Epithelial cell of umbilical artery (primary cell): ENCODE data around the gene NUDT8. TPM values are rescaled to one million over a fixed set of nuclear protein-coding genes. Genes with fewer than 3 reads are reported as not detected.

Source experiments
- total RNA-seq: library from RNA; depleted of rRNA; stranded (reverse); fragments of >200 nt; gene quantifications from 2 replicates; pipeline ENCODE4 v1.2.3, GENCODE V29; 2014

The NUDT8 gene, protein sequence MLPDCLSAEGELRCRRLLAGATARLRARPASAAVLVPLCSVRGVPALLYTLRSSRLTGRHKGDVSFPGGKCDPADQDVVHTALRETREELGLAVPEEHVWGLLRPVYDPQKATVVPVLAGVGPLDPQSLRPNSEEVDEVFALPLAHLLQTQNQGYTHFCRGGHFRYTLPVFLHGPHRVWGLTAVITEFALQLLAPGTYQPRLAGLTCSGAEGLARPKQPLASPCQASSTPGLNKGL
- 12.8 and 19.5 TPM in 2 replicates for total RNA-seq

DNA sequence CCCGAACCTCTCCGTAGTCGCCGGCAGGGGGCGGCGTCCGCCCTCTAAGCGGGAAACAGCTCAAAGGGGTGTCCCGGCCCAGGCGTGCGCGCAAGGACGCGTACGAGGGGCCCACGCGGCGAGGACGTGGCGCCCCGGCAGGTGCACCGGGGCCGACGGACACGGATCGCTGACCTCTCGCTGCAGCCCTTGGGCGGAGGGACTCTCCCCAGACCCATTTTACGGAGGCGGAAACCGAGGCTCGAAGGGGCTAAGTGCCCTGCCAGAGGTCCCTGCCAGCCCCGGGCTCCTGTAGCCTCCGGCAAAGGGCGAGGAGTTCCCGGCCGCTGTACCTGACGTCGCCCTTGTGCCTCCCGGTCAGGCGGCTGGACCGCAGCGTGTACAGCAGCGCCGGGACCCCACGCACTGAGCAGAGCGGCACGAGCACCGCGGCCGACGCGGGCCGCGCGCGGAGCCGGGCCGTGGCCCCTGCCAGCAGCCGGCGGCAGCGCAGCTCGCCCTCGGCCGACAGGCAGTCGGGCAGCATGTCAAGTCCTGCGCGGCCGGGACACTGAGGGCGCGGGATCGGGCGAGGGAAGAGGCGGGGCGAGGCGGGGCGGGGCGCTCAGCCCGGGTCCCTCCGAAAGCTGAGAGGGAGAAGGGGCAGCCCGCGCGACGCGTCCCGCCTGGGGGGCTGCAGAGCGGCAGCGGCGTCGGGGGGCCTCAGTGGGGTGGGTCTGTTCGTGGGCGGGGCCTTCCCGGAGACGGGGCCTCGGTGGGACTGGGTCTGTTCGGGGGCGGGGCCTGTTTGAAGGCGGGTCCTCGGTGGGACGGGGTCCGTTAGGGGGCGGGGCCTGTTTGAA is at the start of gene NUDT8:
Gene NUDT8 (minus strand): TSS at position 552 of the 842 bp plus-strand sequence. CDS start 26 bp downstream, at position 526.

DNA sequence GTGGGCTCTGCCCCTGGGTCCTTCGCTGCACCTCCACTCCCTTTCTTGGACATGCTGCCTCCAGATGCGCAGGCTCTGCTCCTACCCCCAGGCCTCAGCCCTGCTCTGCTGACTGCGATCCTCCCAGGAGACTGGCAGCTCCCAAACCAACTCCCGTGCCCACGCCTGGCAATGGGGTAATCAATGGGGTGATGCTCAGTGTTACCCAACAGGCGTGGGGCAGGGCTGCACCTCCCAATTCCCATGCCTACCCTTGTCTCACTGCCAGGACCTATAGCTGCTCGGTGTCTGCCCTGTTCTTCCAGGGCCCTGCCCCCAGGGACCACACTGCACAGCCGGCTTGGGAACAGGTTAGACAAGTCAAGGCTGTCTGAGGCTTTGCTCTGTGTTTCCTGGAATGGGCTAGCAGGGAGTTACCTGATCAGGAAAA is 44.7 kb upstream of the NUDT8 start, which contains the start of gene ALDH3B2:
Gene ALDH3B2 (minus strand): TSS at position 182 of the 430 bp plus-strand sequence. CDS start 7,688 bp downstream, outside the sequence.

DNA sequence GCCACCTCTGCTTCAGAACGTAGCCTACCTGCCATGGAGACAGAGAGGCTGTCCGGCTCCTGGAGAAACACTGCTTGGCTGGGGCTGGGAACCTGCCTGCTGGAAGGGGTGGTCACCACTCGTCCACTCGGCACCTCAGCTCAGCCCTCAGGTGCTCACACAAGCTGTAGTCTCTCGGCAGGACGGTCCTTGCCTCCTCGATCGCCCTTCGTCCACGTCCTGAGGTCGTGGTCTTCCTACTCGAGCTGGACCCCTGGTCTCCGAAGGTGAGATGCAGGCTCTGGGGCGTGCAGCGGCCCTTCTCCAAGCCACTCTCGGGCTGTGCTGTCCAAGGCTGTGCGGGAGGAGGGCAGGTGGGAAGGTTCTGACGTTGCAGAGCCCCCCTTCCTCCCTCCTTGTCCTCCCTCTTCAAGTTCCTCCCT is 9.7 kb upstream of the NUDT8 start, which contains the start of gene TBX10:
Gene TBX10 (minus strand): TSS at position 326 of the 422 bp plus-strand sequence. CDS start 291 bp downstream, at position 35.

DNA sequence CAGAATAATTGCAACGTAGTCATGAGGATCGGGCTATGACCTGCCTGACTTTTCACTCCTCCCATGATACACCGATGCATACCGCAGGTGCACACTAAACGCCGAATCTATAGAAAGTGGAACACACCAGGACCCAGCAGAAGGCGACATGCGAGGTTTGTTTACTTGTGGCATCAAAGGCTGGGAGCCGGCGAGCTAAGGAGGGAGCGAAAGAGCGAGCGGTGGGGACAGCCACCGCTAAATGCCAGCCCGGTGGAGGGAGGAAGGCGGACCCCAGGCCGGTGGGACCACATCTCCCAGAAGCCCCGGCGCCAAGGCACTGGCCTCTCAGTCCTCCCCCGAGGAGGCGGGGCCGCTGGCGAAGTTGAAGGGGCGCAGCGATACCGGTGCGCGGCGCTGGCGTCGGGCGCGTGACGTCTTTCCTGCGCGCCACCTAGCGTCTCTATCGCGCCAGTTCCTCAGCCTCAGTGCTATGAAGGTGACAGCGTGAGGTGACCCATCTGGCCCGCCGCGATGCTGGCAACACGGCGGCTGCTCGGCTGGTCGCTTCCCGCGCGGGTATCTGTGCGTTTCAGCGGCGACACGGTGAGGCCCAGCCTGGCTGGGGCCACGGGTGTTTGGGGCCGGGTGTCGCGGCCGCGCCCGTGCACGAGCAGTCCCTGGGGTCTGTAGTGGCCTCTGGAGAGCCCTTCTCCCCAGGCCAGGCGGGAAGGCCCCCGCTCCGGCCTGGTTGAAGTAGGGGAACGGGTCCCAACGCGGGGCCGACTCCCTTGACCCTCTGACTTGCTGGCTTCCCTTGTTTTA is 23.0 kb downstream of the NUDT8 start, which contains the start of gene NDUFV1:
Gene NDUFV1 (plus strand): TSS at position 445 of the 804 bp plus-strand sequence. CDS start 69 bp downstream, at position 514.

DNA sequence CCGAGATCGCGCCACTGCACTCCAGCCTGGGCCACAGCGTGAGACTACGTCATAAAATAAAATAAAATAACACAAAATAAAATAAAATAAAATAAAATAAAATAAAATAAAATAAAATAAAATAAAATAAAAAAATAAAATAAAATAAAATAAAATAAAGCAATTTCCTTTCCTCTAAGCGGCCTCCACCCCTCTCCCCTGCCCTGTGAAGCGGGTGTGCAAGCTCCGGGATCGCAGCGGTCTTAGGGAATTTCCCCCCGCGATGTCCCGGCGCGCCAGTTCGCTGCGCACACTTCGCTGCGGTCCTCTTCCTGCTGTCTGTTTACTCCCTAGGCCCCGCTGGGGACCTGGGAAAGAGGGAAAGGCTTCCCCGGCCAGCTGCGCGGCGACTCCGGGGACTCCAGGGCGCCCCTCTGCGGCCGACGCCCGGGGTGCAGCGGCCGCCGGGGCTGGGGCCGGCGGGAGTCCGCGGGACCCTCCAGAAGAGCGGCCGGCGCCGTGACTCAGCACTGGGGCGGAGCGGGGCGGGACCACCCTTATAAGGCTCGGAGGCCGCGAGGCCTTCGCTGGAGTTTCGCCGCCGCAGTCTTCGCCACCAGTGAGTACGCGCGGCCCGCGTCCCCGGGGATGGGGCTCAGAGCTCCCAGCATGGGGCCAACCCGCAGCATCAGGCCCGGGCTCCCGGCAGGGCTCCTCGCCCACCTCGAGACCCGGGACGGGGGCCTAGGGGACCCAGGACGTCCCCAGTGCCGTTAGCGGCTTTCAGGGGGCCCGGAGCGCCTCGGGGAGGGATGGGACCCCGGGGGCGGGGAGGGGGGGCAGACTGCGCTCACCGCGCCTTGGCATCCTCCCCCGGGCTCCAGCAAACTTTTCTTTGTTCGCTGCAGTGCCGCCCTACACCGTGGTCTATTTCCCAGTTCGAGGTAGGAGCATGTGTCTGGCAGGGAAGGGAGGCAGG is 46.2 kb downstream of the NUDT8 start, which contains the start of gene GSTP1:
Gene GSTP1 (plus strand): TSS at position 566 of the 958 bp plus-strand sequence. CDS start 32 bp downstream, at position 598.

Other genes with a start within 250 kb of the NUDT8 start
- 5.2 TPM in 2 replicates for gene RAD9A, start 238.0 kb downstream of the NUDT8 start, total RNA-seq
- 250 and 273 TPM in 2 replicates for gene PPP1CA, start 228.1 kb downstream of the NUDT8 start, total RNA-seq
- not detected in 2 replicates for gene TBC1D10C, start 225.9 kb downstream of the NUDT8 start, total RNA-seq
- 0.15 and 0.32 TPM in 2 replicates for gene CARNS1, start 214.3 kb downstream of the NUDT8 start, total RNA-seq
- 43.2 and 52.9 TPM in 2 replicates for gene RPS6KB2, start 201.4 kb downstream of the NUDT8 start, total RNA-seq
- gene PTPRCAP, start 192.3 kb downstream of the NUDT8 start, total RNA-seq: 0.30 and 0.97 TPM in 2 replicates
- gene CORO1B, start 186.5 kb downstream of the NUDT8 start, total RNA-seq: 132 and 167 TPM in 2 replicates
- not detected in 2 replicates for gene GPR152, start 177.2 kb downstream of the NUDT8 start, total RNA-seq
- 0.65 and 1.4 TPM in 2 replicates for gene CABP4, start 174.6 kb downstream of the NUDT8 start, total RNA-seq
- 22.4 and 33.3 TPM in 2 replicates for gene TMEM134, start 160.7 kb downstream of the NUDT8 start, total RNA-seq
- 80.1 and 97.4 TPM in 2 replicates for gene AIP, start 146.9 kb downstream of the NUDT8 start, total RNA-seq
- gene PITPNM1, start 124.6 kb downstream of the NUDT8 start, total RNA-seq: 14.3 and 16.9 TPM in 2 replicates
- gene CDK2AP2, start 121.8 kb downstream of the NUDT8 start, total RNA-seq: 12.8 and 23.1 TPM in 2 replicates
- not detected in 2 replicates for gene CABP2, start 106.5 kb downstream of the NUDT8 start, total RNA-seq
- gene GSTP1, start 46.1 kb downstream of the NUDT8 start, total RNA-seq: 647 and 1,635 TPM in 2 replicates
- 235 and 247 TPM in 2 replicates for gene NDUFV1, start 23.0 kb downstream of the NUDT8 start, total RNA-seq
- gene TBX10, start 9.8 kb upstream of the NUDT8 start, total RNA-seq: not detected in 2 replicates
- not detected in 2 replicates for gene ACY3, start 20.8 kb upstream of the NUDT8 start, total RNA-seq
- gene ALDH3B2, start 44.7 kb upstream of the NUDT8 start, total RNA-seq: not detected in 2 replicates